Neural crest cell (in vitro differentiated cells): ENCODE measurements around the gene TRIM62. TPM values are rescaled to one million over a fixed set of nuclear protein-coding genes. Genes with fewer than 3 reads are reported as not detected.

Experiments
- DNase-seq: peaks from one replicate; pipeline ENCODE4 v3.0.0; 2021; ENCODE audit warnings: low read depth, mixed read lengths, low spot score
- H3K27ac Mint-ChIP-seq: one replicate; pipeline ENCODE4 v1.8.0; 2021; ENCODE audit warnings: mild to moderate bottlenecking, mixed read lengths; ENCODE audit not compliant: unreplicated experiment
- H3K27me3 Mint-ChIP-seq: 2 replicates; pipeline ENCODE4 v1.8.0; 2021; ENCODE audit warnings: low read depth, mild to moderate bottlenecking, mixed read lengths
- H3K36me3 Mint-ChIP-seq: 2 replicates; pipeline ENCODE4 v1.8.0; 2021; ENCODE audit warnings: low read depth, mild to moderate bottlenecking, mixed read lengths
- H3K4me1 Mint-ChIP-seq: 2 replicates; pipeline ENCODE4 v1.8.0; 2021; ENCODE audit warnings: mixed read lengths
- H3K4me3 Mint-ChIP-seq: one replicate; pipeline ENCODE4 v1.8.0; 2021; ENCODE audit warnings: mild to moderate bottlenecking, mixed read lengths
- H3K9me3 Mint-ChIP-seq: 2 replicates; pipeline ENCODE4 v1.8.0; 2021; ENCODE audit warnings: mixed read lengths
- total RNA-seq: library from RNA; stranded (reverse); gene quantifications from 2 replicates; pipeline ENCODE4 v1.2.1, GENCODE V29; 2021
- TF ChIP-seq, protein P1 (sequence below): fragments of 200-600 bp; sonication (generic); conservative IDR thresholded peaks from 2 replicates; pipeline ENCODE4 v1.5.0; 2021; ENCODE audit warnings: antibody characterized with exemption, mild to moderate bottlenecking

The TRIM62 gene
- total RNA-seq, 1 donor from 2014 or later: 8.6 TPM

DNA sequence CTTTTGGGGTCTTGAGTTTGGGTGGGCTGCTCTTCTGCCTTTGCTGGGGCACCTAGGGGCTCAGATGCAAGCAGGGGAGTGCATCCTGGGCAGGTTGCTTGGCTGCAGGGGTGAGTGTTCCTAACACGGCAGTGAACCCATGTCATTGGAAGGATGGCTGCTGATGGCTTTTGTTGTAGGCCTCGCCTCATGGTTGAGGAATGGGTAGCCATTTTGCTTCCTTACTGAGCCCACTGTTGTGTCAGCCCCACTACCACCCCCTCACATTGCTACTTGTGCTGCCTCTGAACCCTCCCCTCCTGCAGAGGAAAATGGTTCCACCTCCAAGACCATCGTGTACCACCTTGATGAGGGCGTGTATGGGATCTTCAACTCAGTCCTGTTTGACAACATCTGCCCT, 84.1 kb downstream of the TRIM62 start:
- DNase-seq: no peak
- H3K36me3 Mint-ChIP-seq: peaks cover 3% of the 10 kb centered on the region
- H3K9me3 Mint-ChIP-seq: no peaks in the 10 kb centered on the region
- no peak overlapping the region for H3K4me3 Mint-ChIP-seq
- TF ChIP-seq, protein P1, sequence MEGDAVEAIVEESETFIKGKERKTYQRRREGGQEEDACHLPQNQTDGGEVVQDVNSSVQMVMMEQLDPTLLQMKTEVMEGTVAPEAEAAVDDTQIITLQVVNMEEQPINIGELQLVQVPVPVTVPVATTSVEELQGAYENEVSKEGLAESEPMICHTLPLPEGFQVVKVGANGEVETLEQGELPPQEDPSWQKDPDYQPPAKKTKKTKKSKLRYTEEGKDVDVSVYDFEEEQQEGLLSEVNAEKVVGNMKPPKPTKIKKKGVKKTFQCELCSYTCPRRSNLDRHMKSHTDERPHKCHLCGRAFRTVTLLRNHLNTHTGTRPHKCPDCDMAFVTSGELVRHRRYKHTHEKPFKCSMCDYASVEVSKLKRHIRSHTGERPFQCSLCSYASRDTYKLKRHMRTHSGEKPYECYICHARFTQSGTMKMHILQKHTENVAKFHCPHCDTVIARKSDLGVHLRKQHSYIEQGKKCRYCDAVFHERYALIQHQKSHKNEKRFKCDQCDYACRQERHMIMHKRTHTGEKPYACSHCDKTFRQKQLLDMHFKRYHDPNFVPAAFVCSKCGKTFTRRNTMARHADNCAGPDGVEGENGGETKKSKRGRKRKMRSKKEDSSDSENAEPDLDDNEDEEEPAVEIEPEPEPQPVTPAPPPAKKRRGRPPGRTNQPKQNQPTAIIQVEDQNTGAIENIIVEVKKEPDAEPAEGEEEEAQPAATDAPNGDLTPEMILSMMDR: no peak
- no peak overlapping the region for H3K27ac Mint-ChIP-seq
- H3K4me1 Mint-ChIP-seq: peaks cover 12% of the 10 kb centered on the region
- H3K27me3 Mint-ChIP-seq: no peaks in the 10 kb centered on the region

DNA sequence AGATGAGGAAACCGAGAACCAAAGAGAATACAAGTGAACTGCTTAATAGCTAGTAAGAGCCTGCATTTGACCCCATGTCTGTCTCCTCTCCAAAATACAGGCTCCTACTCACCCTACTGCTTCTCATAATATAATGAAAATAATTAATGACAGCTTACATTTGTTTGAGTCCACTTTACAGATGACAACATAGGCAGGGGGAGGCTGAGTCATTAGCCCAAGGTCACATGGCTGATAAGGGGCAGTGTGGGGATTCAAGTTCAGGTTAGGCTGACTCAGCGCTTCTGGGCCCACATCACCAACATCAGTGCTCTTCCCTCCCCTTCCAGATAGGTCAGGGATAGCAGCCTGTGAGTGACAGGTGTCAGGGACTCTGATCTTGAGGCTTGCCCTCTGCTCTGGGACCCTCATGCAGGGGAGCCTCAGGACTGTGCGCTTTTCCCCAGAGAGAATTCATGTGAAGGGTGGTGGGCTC, 84.7 kb downstream of the TRIM62 start:
- Mint-ChIP-seq H3K4me3 (no peak overlapping the region), H3K36me3 (peaks cover 3% of the 10 kb centered on the region), H3K27ac (peak overlapping the region; percentile 35)

DNA sequence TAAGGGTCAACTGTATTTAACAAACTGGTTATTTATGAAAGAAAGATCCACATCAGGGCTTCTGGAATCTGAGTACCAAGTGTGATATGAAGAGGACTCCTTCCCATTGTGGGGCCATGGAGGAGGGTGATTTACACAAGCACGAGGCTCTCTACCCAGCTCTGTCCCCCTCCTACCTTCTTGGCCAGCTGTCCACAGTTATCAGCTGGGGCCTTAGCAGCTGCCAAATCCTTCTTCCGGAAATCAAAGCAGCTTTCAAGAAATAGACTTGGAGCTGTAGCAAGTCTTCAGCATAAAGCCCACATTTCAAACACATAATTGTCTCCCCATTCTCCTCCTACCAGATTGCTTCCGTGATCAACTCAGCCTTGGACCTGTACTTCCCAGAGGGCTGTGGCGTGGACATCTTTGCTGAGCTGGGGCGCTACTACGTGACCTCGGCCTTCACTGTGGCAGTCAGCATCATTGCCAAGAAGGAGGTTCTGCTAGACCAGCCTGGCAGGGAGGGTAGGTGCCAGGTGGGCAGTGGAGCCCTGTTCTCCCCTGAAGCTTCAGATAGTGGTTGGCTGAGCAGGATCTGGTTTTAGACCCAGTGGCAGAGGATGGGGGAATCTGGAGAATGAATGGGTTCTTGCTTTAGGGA, 85.4 kb downstream of the TRIM62 start:
- peaks cover 3% of the 10 kb centered on the region for H3K36me3 Mint-ChIP-seq
- H3K4me3 Mint-ChIP-seq: no peak overlapping the region
- no peaks in the 10 kb centered on the region for H3K27me3 Mint-ChIP-seq
- TF ChIP-seq, protein P1: no peak
- peaks cover 17% of the 10 kb centered on the region for H3K4me1 Mint-ChIP-seq
- no peak for DNase-seq
- H3K27ac Mint-ChIP-seq: no peak overlapping the region
- no peaks in the 10 kb centered on the region for H3K9me3 Mint-ChIP-seq

More for the DNA sequence above, 84.7 kb downstream of the TRIM62 start:
- Mint-ChIP-seq H3K4me1 (peaks cover 17% of the 10 kb centered on the region), H3K9me3 (no peaks in the 10 kb centered on the region), H3K27me3 (no peaks in the 10 kb centered on the region)
- TF ChIP-seq, protein P1: no peak
- no peak for DNase-seq

Other genes starting within 250 kb of the TRIM62 start
- gene RNF19B, start 217.2 kb downstream of the TRIM62 start, total RNA-seq: 14.9 and 16.0 TPM in 2 replicates
- 134 and 135 TPM in 2 replicates for gene AK2, start 145.2 kb downstream of the TRIM62 start, total RNA-seq
- 8.1 and 9.7 TPM in 2 replicates for gene AZIN2, start 100.9 kb downstream of the TRIM62 start, total RNA-seq
- 56.3 and 59.3 TPM in 2 replicates for gene ZNF362, start 74.4 kb upstream of the TRIM62 start, total RNA-seq
- not detected in 2 replicates for gene A3GALT2, start 139.1 kb upstream of the TRIM62 start, total RNA-seq
- 155 TPM in 2 replicates for gene PHC2, start 249.1 kb upstream of the TRIM62 start, total RNA-seq